ENCODE results near the gene EFHC2. TPM values are rescaled to one million over a fixed set of nuclear protein-coding genes. Genes with fewer than 3 reads are reported as not detected.
"Not testable (repeated sequence)": the region's sequence is repeated elsewhere in the genome, so short reads cannot be mapped to it uniquely, and the experiment has no call there.

Gene EFHC2
- polyA plus RNA-seq, 1 donor: 0.18 TPM

GRCh38 chrX:44291468-44292092 lies 51.9 kb downstream of the EFHC2 start:
- no peak for DNase-seq

GRCh38 chrX:44290718-44291117 lies 52.8 kb downstream of the EFHC2 start:
- no peak for DNase-seq

- DNase-seq: no peak
Observed at GRCh38 chrX:44282753-44283152, 60.7 kb downstream of the EFHC2 start.

GRCh38 chrX:44280116-44280515 lies 63.4 kb downstream of the EFHC2 start:
- no peak for DNase-seq

GRCh38 chrX:44274096-44274495 lies 69.4 kb downstream of the EFHC2 start:
- DNase-seq: no peak

GRCh38 chrX:44267861-44268260 lies 75.6 kb downstream of the EFHC2 start:
- DNase-seq: no peak

GRCh38 chrX:44267116-44267515 lies 76.4 kb downstream of the EFHC2 start:
- DNase-seq: no peak

- no peak for DNase-seq
Observed at GRCh38 chrX:44265559-44265958, 77.9 kb downstream of the EFHC2 start.

- no peak for DNase-seq
Observed at GRCh38 chrX:44264936-44265335, 78.5 kb downstream of the EFHC2 start.

- DNase-seq: no peak
Observed at GRCh38 chrX:44261286-44261685, 82.2 kb downstream of the EFHC2 start.

- no peak for DNase-seq
Observed at GRCh38 chrX:44260609-44261008, 82.9 kb downstream of the EFHC2 start.

- DNase-seq: not testable (repeated sequence)
Observed at GRCh38 chrX:44255742-44256141, 87.7 kb downstream of the EFHC2 start.

- no peak for DNase-seq
Observed at GRCh38 chrX:44253575-44253942, 89.9 kb downstream of the EFHC2 start.

GRCh38 chrX:44252688-44253574 lies 90.5 kb downstream of the EFHC2 start:
- DNase-seq: peak; percentile 10

- no peak for DNase-seq
Observed at GRCh38 chrX:44247468-44247867, 96.0 kb downstream of the EFHC2 start.

- DNase-seq: no peak
Observed at GRCh38 chrX:44246826-44247225, 96.6 kb downstream of the EFHC2 start.

GRCh38 chrX:44245733-44246132 lies 97.7 kb downstream of the EFHC2 start:
- no peak for DNase-seq

GRCh38 chrX:44244008-44244407 lies 99.5 kb downstream of the EFHC2 start:
- DNase-seq: peak; percentile 10

GRCh38 chrX:44241546-44241945 lies 101.9 kb downstream of the EFHC2 start:
- no peak for DNase-seq

GRCh38 chrX:44240036-44240435 lies 103.4 kb downstream of the EFHC2 start:
- DNase-seq: no peak

GRCh38 chrX:44239036-44239435 lies 104.4 kb downstream of the EFHC2 start:
- no peak for DNase-seq

GRCh38 chrX:44235534-44235933 lies 107.9 kb downstream of the EFHC2 start:
- no peak for DNase-seq

- DNase-seq: no peak
Observed at GRCh38 chrX:44234541-44234940, 108.9 kb downstream of the EFHC2 start.

- no peak for DNase-seq
Observed at GRCh38 chrX:44234116-44234515, 109.4 kb downstream of the EFHC2 start.

Data from hindlimb muscle (tissue), 1 donor.